HG03565 (cell line): ENCODE results near the gene CCNL2.
"Not testable (repeated sequence)": the region's sequence is repeated elsewhere in the genome, so short reads cannot be mapped to it uniquely, and the experiment has no call there.

Experiments
- ATAC-seq: cut with Tn5 transposase; IDR thresholded peaks from one replicate; pipeline ENCODE4 v1.9.1; 2021; ENCODE audit warnings: mild to moderate bottlenecking, moderate library complexity; ENCODE audit not compliant: unreplicated experiment

The CCNL2 gene

GRCh38 chr1:1432951-1433803 is 34.0 kb upstream of the CCNL2 start:
- ATAC-seq, result no peak

DNA sequence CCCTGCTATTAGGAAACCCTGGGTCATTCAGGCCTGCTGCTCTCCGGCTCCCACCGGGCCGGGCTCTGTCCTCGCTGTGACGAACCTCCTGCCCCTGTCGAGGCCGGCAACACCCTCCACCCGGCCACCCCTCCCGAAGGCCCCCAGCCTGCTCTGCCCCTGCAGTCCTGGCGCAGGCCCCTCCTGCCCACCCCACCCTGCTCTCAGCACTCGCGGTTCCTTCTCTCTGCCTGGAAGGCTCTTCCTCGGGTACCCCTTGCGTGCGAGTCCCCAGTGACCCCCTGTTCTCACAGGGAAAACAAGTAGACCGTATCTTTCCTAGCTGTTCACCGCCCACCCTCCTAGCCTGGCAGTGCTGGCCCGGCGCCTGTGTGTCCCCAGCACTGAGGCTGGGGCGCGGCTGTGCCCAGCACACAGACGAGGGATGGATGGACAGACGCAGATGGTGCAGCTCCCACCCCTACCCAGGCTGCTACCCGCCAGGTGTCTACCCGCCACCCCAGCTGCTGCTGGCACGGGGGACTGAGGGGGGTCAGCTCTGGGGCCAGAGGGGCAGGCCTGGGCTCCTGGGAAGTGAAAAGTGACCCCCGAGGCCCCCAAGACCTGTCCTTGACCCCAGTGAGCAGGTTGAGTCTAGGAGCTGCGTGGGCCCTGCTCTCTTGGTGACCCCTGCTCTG is 33.3 kb upstream of the CCNL2 start:
- no peak for ATAC-seq

DNA sequence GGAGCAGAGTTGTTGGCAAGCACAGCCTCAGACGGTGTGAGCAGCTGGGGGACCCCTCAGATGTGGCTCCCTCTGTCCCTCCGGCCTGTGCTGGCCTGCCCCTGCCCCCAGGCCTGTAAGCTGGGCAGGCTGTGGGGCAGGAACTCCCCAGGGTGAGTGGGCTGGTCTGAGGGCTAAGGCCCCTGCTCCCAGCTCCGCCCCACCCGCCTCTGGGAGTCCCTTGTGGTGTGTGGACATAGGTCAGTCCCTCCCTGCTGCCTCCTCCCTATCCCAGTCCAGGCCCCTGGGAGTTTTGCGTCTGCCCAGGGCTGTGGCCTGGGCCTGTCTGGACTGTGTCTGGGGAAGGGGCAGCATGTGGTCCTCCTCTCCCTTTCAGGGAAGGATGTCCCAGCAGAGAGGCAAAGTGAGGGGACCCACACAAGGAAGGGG is 32.7 kb upstream of the CCNL2 start:
- ATAC-seq, result no peak

GRCh38 chr1:1430992-1431844 is 32.1 kb upstream of the CCNL2 start:
- no peak for ATAC-seq

DNA sequence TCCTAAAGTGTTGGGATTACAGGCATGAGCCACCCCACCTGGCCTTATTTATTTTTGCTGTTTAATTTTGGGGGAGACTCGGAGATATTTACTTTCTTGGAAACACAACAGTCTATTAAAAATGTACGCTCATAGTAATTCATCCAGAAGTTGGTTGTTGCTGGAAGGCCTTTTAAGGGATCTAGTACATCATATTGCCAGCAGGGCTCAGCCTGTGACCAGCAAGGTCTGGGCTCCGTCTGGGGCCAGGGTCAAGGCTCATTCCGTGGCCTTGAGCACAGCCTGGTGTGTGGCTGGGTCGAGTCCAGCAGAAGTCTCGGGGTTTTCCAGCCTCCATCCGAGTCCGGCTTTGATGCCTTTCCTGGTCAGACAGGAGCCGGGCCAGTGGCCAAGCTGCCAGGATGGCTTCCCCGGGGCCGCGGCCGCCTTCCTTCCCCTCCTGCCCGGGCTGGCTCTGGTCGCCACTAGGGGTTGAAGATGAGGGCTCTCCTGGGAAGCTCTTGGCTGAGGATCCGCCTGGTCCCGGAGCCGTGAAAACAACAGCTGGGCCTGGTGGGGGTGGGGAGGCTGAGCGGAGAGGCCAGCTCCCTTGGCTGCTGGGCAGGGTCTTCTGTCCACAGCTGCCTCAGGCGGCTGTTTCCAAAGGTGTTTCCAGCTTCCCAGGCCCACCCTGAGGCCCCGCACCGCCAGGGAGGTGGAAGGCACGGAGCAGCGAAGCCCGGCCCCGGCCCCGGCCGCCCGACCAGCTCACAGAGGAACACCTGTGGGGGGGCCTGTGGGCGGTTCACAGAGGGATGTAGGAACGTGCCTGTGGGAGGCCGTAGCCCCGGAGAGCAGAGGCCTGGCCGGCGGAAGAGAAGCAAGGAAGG is 31.2 kb upstream of the CCNL2 start:
- ATAC-seq, result no peak

- ATAC-seq, result no peak
Observed at GRCh38 chr1:1429671-1430073, 30.5 kb upstream of the CCNL2 start.

DNA sequence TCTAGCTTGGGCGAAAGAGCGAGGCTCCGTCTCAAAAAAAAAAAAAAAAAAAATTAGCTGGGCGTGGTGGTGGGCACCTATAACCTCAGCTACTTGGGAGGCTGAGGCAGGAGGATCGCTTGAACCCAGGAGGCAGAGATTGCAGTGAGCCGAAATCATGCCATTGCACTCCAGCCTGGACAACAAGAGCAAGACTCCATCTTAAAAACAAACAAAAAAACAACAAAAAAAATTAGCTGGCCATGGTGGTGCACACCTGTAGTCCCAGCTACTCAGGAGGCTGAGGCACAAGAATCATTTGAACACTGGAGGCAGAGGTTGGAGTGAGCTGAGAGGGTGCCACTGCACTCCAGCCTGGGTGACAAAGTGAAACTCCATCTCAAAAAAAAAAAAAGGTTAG is 29.8 kb upstream of the CCNL2 start:
- ATAC-seq, result not testable (repeated sequence)

- no peak for ATAC-seq
Observed at GRCh38 chr1:1428174-1428573, 29.0 kb upstream of the CCNL2 start.

DNA sequence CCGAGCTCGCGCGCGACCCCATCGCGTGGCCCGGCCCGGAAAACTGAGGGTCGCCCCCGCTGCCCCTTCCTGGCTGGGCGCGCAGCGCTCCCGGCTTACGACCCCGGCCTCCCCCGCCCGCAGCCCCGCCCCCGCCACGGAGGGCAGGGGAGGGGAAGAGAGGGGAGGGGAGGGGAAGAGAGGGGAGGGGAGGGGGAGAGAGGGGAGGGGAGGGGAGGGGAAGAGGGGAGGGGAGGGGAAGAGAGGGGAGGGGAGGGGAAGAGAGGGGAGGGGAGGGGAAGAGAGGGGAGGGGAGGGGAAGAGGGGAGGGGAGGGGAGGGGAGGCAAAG is 28.6 kb upstream of the CCNL2 start:
- no peak for ATAC-seq

DNA sequence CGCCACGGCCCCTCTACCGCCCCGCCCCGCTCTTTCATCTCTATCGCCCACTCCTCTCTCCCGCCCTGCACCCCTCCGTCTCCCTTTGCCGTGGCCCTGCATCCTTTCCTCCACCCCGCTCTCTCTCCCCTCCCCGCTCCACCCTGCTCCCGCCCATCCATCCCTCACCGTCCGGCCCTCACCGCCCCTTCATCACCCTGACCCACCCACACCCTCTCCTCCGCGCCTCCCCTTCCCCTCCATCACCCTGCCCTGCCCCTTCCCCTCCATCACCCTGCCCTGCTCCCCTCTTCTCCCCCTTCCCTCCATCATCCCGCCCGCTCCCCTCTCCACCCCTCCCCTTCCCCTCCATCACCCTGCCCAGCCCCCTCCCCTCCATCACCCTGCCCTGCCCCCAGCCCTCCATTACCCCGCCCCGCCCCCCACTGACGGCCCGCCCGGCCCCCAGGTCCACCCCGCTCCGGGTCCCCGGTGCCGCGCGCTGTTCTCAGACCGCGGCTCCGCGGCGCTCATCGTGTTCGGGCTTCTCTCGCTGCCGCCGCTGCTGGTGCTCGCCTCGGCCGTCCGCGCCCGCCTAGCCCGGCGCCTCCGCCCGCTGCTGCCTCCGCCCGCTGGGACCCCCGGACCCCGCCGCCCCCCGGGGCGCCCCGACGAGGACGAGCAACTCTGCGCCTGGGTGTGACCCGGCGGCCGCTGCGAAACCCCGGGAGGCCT is 28.1 kb upstream of the CCNL2 start:
- ATAC-seq, result no peak

- ATAC-seq, result no peak
Observed at GRCh38 chr1:1426496-1427105, 27.5 kb upstream of the CCNL2 start.

- no peak for ATAC-seq
Observed at GRCh38 chr1:1425753-1426495, 26.8 kb upstream of the CCNL2 start.

DNA sequence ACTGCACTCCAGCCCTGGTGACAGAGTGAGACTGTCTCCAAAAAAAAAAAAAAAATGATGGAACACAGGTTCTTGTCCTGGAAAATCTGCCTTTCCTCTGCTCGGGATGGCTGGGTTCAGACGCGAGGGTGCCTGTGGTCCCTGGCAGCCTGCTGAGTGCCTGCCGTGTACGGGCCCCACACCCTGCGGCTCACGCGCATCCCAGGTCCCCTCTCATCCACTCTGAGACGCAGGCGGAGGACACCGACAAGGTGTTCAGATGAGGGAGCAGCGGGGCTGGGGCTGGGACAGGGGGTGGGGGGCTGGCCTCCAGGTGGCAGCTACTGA is 26.3 kb upstream of the CCNL2 start:
- no peak for ATAC-seq

DNA sequence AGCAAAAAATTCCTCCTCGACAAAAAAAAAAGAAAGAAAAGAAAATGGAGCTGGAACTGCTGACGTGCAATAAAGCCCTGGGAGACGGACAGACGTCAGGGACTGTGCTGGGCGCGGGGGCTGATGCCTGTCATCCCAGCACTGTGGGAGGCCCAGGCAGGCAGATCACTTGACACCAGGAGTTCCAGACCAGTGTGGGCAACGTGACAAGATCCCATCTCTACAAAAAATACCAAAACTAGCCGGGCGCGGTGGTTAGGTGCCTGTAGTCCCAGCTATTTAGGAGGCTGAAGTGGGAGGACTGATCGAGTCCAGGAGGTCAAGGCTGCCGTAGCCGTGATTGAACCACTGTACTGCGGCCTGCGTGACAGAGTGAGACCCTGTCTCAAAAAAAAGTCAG is 25.6 kb upstream of the CCNL2 start:
- ATAC-seq, result no peak

- ATAC-seq, result no peak
Observed at GRCh38 chr1:1423245-1423597, 24.1 kb upstream of the CCNL2 start.

- ATAC-seq, result no peak
Observed at GRCh38 chr1:1422465-1423244, 23.5 kb upstream of the CCNL2 start.

- ATAC-seq, result no peak
Observed at GRCh38 chr1:1421907-1422464, 22.9 kb upstream of the CCNL2 start.
